ENCODE data around the gene FBXW4. TPM values are rescaled to one million over a fixed set of nuclear protein-coding genes. Genes with fewer than 3 reads are reported as not detected.

FBXW4 gene
- total and polyA plus RNA-seq, 9 donors: 38.6 to 86.4 (median 64.4) TPM

GRCh38 chr10:101609481-101609880 lies 85.5 kb downstream of the FBXW4 start:
- H3K36me3 ChIP-seq: peaks cover 2% of the 10 kb centered on the region
- WGBS, 3 donors: 65 to 88% (median 80%) methylated on average over 4 of the region's 4 CpGs

GRCh38 chr10:101607124-101607523 lies 87.8 kb downstream of the FBXW4 start:
- no peak for DNase-seq
- WGBS, 3 donors: 32 to 43% (median 34%) methylated on average over 2 of the region's 2 CpGs
- Histone ChIP-seq H3K27me3 (no peaks in the 10 kb centered on the region), H3K4me1 (ENCODE audit: insufficient read depth) (no peaks in the 10 kb centered on the region), H3K9me3 (no peaks in the 10 kb centered on the region), H3K36me3 (peaks cover 2% of the 10 kb centered on the region), H3K4me3 (no peak overlapping the region), H3K27ac (no peak overlapping the region)
- intact Hi-C loops (cut with DNase I): loop anchor here in 3 of 4 donors (10.0 kb wide), 3 partner anchors 168 to 408 kb away; partner anchors contain the start of genes FGF8 (in 2 of the 3) and NPM3 (in 1 of the 3)
- TF ChIP-seq CTCF (IDR thresholded peaks at IDR 0.05) (no peak), EP300 (IDR thresholded peaks at IDR 0.05) (no peak), POLR2A (IDR thresholded peaks at IDR 0.05) (no peak)

More at GRCh38 chr10:101609481-101609880, 85.5 kb downstream of the FBXW4 start:
- Histone ChIP-seq H3K27ac (no peak overlapping the region), H3K9me3 (no peaks in the 10 kb centered on the region), H3K4me1 (ENCODE audit: insufficient read depth) (no peaks in the 10 kb centered on the region), H3K4me3 (no peak overlapping the region), H3K27me3 (no peaks in the 10 kb centered on the region)
- TF ChIP-seq CTCF (IDR thresholded peaks at IDR 0.05): no peak
- TF ChIP-seq POLR2A (IDR thresholded peaks at IDR 0.05): no peak
- TF ChIP-seq EP300 (IDR thresholded peaks at IDR 0.05): no peak
- intact Hi-C loops (cut with DNase I): loop anchor here in 3 of 4 donors (10.0 kb wide), 3 partner anchors 165 to 405 kb away; partner anchors contain the start of genes FGF8 (in 2 of the 3) and NPM3 (in 1 of the 3)
- DNase-seq: no peak

GRCh38 chr10:101602761-101603398 lies 92.1 kb downstream of the FBXW4 start:
- no peak overlapping the region for H3K4me3 ChIP-seq
- H3K4me1 ChIP-seq (ENCODE audit: insufficient read depth): no peaks in the 10 kb centered on the region
- no peaks in the 10 kb centered on the region for H3K36me3 ChIP-seq
- H3K9me3 ChIP-seq: no peaks in the 10 kb centered on the region
- WGBS, 3 donors: 41 to 47% (median 43%) methylated on average over 6 of the region's 6 CpGs
- H3K27me3 ChIP-seq: no peaks in the 10 kb centered on the region
- peak; percentile 57 to 80 (median 70) for DNase-seq
- H3K27ac ChIP-seq: no peak overlapping the region
- no peak for TF ChIP-seq EP300 (IDR thresholded peaks at IDR 0.05)
- TF ChIP-seq POLR2A (IDR thresholded peaks at IDR 0.05): no peak
- TF ChIP-seq CTCF (IDR thresholded peaks at IDR 0.05): peak; percentile 56 to 67 (median 63)
- intact Hi-C loops (cut with DNase I): loop anchor here (5.0 to 10.0 kb wide), 4 partner anchors 172 to 412 kb away; partner anchors contain the start of genes FGF8 (in 3 of the 4) and NPM3 (in 1 of the 4)

GRCh38 chr10:101601541-101601940 lies 93.4 kb downstream of the FBXW4 start:
- Histone ChIP-seq H3K27me3 (no peaks in the 10 kb centered on the region), H3K27ac (no peak overlapping the region), H3K9me3 (no peaks in the 10 kb centered on the region), H3K4me3 (no peak overlapping the region), H3K4me1 (ENCODE audit: insufficient read depth) (no peaks in the 10 kb centered on the region), H3K36me3 (no peaks in the 10 kb centered on the region)
- DNase-seq: no peak
- TF ChIP-seq POLR2A (IDR thresholded peaks at IDR 0.05) (no peak), EP300 (IDR thresholded peaks at IDR 0.05) (no peak), CTCF (IDR thresholded peaks at IDR 0.05) (no peak)
- 86 to 97% (median 93%) methylated on average over 1 of the region's 1 CpG for WGBS, 3 donors
- intact Hi-C loops (cut with DNase I): loop anchor here (5.0 to 10.0 kb wide), 4 partner anchors 173 to 413 kb away; partner anchors contain the start of genes FGF8 (in 3 of the 4) and NPM3 (in 1 of the 4)
